Measurements from ENCODE around the gene DNAH6.
A peak's percentile ranks its signal among the peaks of the same experiment; 100 is the strongest.

The DNAH6 gene

GRCh38 chr2:84694088-84694622 is 177.9 kb downstream of the DNAH6 start:
- no peak for DNase-seq (ENCODE audit: low spot score)

- DNase-seq (ENCODE audit: low spot score), result peak; percentile 8
These were observed 181.6 kb downstream of the DNAH6 start for GRCh38 chr2:84697895-84698294.

GRCh38 chr2:84700006-84700405 is 183.7 kb downstream of the DNAH6 start:
- no peak for DNase-seq (ENCODE audit: low spot score)

GRCh38 chr2:84701880-84702279 is 185.6 kb downstream of the DNAH6 start:
- peak; percentile 76 for DNase-seq (ENCODE audit: low spot score)

GRCh38 chr2:84702941-84703340 is 186.6 kb downstream of the DNAH6 start:
- DNase-seq (ENCODE audit: low spot score), result no peak

- DNase-seq (ENCODE audit: low spot score), result no peak
These were observed 187.5 kb downstream of the DNAH6 start for GRCh38 chr2:84703831-84704230.

GRCh38 chr2:84704505-84705244 is 188.4 kb downstream of the DNAH6 start:
- no peak for DNase-seq (ENCODE audit: low spot score)

GRCh38 chr2:84705858-84706257 is 189.6 kb downstream of the DNAH6 start:
- no peak for DNase-seq (ENCODE audit: low spot score)

GRCh38 chr2:84708442-84708841 is 192.1 kb downstream of the DNAH6 start:
- no peak for DNase-seq (ENCODE audit: low spot score)

GRCh38 chr2:84711651-84712050 is 195.4 kb downstream of the DNAH6 start:
- no peak for DNase-seq (ENCODE audit: low spot score)

- DNase-seq (ENCODE audit: low spot score), result peak; percentile 32
These were observed 197.1 kb downstream of the DNAH6 start for GRCh38 chr2:84713441-84713840.

GRCh38 chr2:84716564-84716963 is 200.3 kb downstream of the DNAH6 start:
- DNase-seq (ENCODE audit: low spot score), result no peak

GRCh38 chr2:84717302-84717701 is 201.0 kb downstream of the DNAH6 start:
- DNase-seq (ENCODE audit: low spot score), result no peak

GRCh38 chr2:84719434-84719833 is 203.1 kb downstream of the DNAH6 start:
- no peak for DNase-seq (ENCODE audit: low spot score)

- DNase-seq (ENCODE audit: low spot score), result no peak
These were observed 207.5 kb downstream of the DNAH6 start for GRCh38 chr2:84723831-84724230.

- DNase-seq (ENCODE audit: low spot score), result no peak
These were observed 209.4 kb downstream of the DNAH6 start for GRCh38 chr2:84725717-84726116.

GRCh38 chr2:84727315-84727714 is 211.0 kb downstream of the DNAH6 start:
- no peak for DNase-seq (ENCODE audit: low spot score)

GRCh38 chr2:84729224-84729623 is 212.9 kb downstream of the DNAH6 start:
- DNase-seq (ENCODE audit: low spot score), result no peak

- DNase-seq (ENCODE audit: low spot score), result no peak
These were observed 214.9 kb downstream of the DNAH6 start for GRCh38 chr2:84731185-84731584.

GRCh38 chr2:84732897-84733778 is 216.8 kb downstream of the DNAH6 start:
- no peak for DNase-seq (ENCODE audit: low spot score)

GRCh38 chr2:84735389-84735788 is 219.1 kb downstream of the DNAH6 start:
- DNase-seq (ENCODE audit: low spot score), result no peak

- no peak for DNase-seq (ENCODE audit: low spot score)
These were observed 225.0 kb downstream of the DNAH6 start for GRCh38 chr2:84741182-84741822.

- no peak for DNase-seq (ENCODE audit: low spot score)
These were observed 232.0 kb downstream of the DNAH6 start for GRCh38 chr2:84748341-84748740.
